Karpas-422 (cell line): ENCODE data around the gene KRTAP9-2. TPM values are rescaled to one million over a fixed set of nuclear protein-coding genes. Genes with fewer than 3 reads are reported as not detected.
"Not testable (repeated sequence)": the region's sequence is repeated elsewhere in the genome, so short reads cannot be mapped to it uniquely, and the experiment has no call there.

Source experiments
- DNase-seq: peaks from one replicate; pipeline ENCODE4 v3.0.0-alpha.2; 2015
- H2AFZ ChIP-seq: fragments of 200-600 bp; sonication (generic); 2 replicates; pipeline ENCODE4 v1.6.1; 2014; ENCODE audit warnings: antibody characterized with exemption, low read length, mixed read lengths
- H3K27ac ChIP-seq: fragments of 200-600 bp; sonication (generic); 2 replicates; pipeline ENCODE4 v1.5.1; 2014; ENCODE audit warnings: mild to moderate bottlenecking, low read length, moderate library complexity
- H3K27me3 ChIP-seq: fragments of 200-600 bp; sonication (generic); 2 replicates; pipeline ENCODE4 v1.6.1; 2014; ENCODE audit warnings: low read length, mixed read lengths
- H3K36me3 ChIP-seq: fragments of 200-600 bp; sonication (generic); 2 replicates; pipeline ENCODE4 v1.6.1; 2014; ENCODE audit warnings: low read length, mixed read lengths; ENCODE audit not compliant: insufficient read depth
- H3K4me1 ChIP-seq: fragments of 200-600 bp; sonication (generic); 2 replicates; pipeline ENCODE4 v1.6.1; 2014; ENCODE audit warnings: mild to moderate bottlenecking, low read length, mixed read lengths
- H3K4me2 ChIP-seq: fragments of 200-600 bp; sonication (generic); 2 replicates; pipeline ENCODE4 v1.6.1; 2014; ENCODE audit warnings: low read length, low read depth, mild to moderate bottlenecking; ENCODE audit not compliant: poor library complexity, severe bottlenecking
- H3K4me3 ChIP-seq: fragments of 200-600 bp; sonication (generic); 2 replicates; pipeline ENCODE4 v1.5.1; 2014; ENCODE audit warnings: mild to moderate bottlenecking, antibody characterized with exemption, low read length, mixed read lengths
- H3K79me2 ChIP-seq: fragments of 200-600 bp; sonication (generic); 2 replicates; pipeline ENCODE4 v1.6.1; 2014; ENCODE audit warnings: mild to moderate bottlenecking, low read length, mixed read lengths
- H3K9ac ChIP-seq: fragments of 200-600 bp; sonication (generic); 2 replicates; pipeline ENCODE4 v1.6.0; 2014; ENCODE audit warnings: low read length
- H3K9me2 ChIP-seq: fragments of 200-600 bp; sonication (generic), shearing (Covaris generic); replicated peaks from 2 replicates; pipeline ENCODE4 v1.6.0; 2014; ENCODE audit warnings: mild to moderate bottlenecking, low read length, moderate library complexity; ENCODE audit not compliant: insufficient read depth
- H3K9me3 ChIP-seq: fragments of 300-700, 200-600 bp; sonication (generic); 2 replicates; pipeline ENCODE4 v1.6.1; 2014; ENCODE audit warnings: low read length, mixed read lengths
- H4K20me1 ChIP-seq: fragments of 200-600 bp; sonication (generic); 2 replicates; pipeline ENCODE4 v1.6.1; 2014; ENCODE audit warnings: mild to moderate bottlenecking, antibody characterized with exemption, low read length, low read depth; ENCODE audit not compliant: insufficient read depth
- small RNA-seq: library from RNA; depleted of rRNA; stranded (forward); fragments of <200 nt; gene quantifications from one replicate; pipeline ENCODE3, GENCODE V24; 2014
- total RNA-seq: library from RNA; depleted of rRNA; stranded (reverse); fragments of >200 nt; shearing (Covaris generic); gene quantifications from 2 replicates; pipeline ENCODE4 v1.2.3, GENCODE V29; 2014; ENCODE audit warnings: low replicate concordance; rRNA removed

KRTAP9-2 gene
- total RNA-seq, 1 experiment from 2014 or later, result not detected

GRCh38 chr17:41267711-41268110 is 41.3 kb downstream of the KRTAP9-2 start:
- no peak for DNase-seq
- Histone ChIP-seq H4K20me1 (no peaks in the 10 kb centered on the region), H3K9me2 (no peaks in the 10 kb centered on the region)

GRCh38 chr17:41271323-41271722 is 44.9 kb downstream of the KRTAP9-2 start:
- not testable (repeated sequence) for H3K27me3 ChIP-seq, H2AFZ ChIP-seq, H3K4me1 ChIP-seq, H3K36me3 ChIP-seq, H3K79me2 ChIP-seq, H3K4me2 ChIP-seq, H3K9ac ChIP-seq, DNase-seq, H3K9me3 ChIP-seq, H3K9me2 ChIP-seq, H3K27ac ChIP-seq, H3K4me3 ChIP-seq, H4K20me1 ChIP-seq

More at GRCh38 chr17:41267711-41268110, 41.3 kb downstream of the KRTAP9-2 start:
- Histone ChIP-seq H3K4me2 (no peak overlapping the region), H3K9ac (no peak overlapping the region), H3K36me3 (no peaks in the 10 kb centered on the region), H3K79me2 (no peaks in the 10 kb centered on the region), H3K27me3 (0 out of 2 replicates have a peak, but pooled peaks cover 2% of the 10 kb centered on the region), H3K9me3 (no peaks in the 10 kb centered on the region), H3K27ac (no peak overlapping the region), H2AFZ (no peak overlapping the region), H3K4me1 (no peaks in the 10 kb centered on the region), H3K4me3 (no peak overlapping the region)

GRCh38 chr17:41271858-41272257 is 45.4 kb downstream of the KRTAP9-2 start:
- Histone ChIP-seq H3K9me2 (no peaks in the 10 kb centered on the region), H3K27ac (no peak overlapping the region), H3K36me3 (no peaks in the 10 kb centered on the region), H3K79me2 (no peaks in the 10 kb centered on the region), H4K20me1 (no peaks in the 10 kb centered on the region), H3K9me3 (no peaks in the 10 kb centered on the region), H3K9ac (no peak overlapping the region), H3K4me2 (no peak overlapping the region), H3K27me3 (no peaks in the 10 kb centered on the region), H3K4me1 (no peaks in the 10 kb centered on the region), H2AFZ (no peak overlapping the region), H3K4me3 (no peak overlapping the region)
- no peak for DNase-seq

GRCh38 chr17:41275648-41276190 is 49.3 kb downstream of the KRTAP9-2 start, which contains the start of gene KRTAP9-7:
Gene KRTAP9-7 (plus strand): TSS chr17:41275698. CDS start chr17:41275698, 0 bp downstream.
- H3K4me3 ChIP-seq, H4K20me1 ChIP-seq, H3K9me2 ChIP-seq, H2AFZ ChIP-seq, H3K9ac ChIP-seq, H3K4me1 ChIP-seq, H3K4me2 ChIP-seq, H3K27me3 ChIP-seq, H3K27ac ChIP-seq, H3K79me2 ChIP-seq, H3K36me3 ChIP-seq, H3K9me3 ChIP-seq, DNase-seq: not testable (repeated sequence)

Small RNA genes within 50 kb of the gene (small RNA-seq; reads per million reads assigned to genes)
- not detected for gene KRTAP4-17P

Other genes with a start within 250 kb of the KRTAP9-2 start
- not detected in 2 replicates for gene KRT40, start 242.3 kb upstream of the KRTAP9-2 start, total RNA-seq
- gene KRTAP3-3, start 232.5 kb upstream of the KRTAP9-2 start, total RNA-seq, result not detected in 2 replicates
- not detected in 2 replicates for gene KRTAP3-2, start 226.7 kb upstream of the KRTAP9-2 start, total RNA-seq
- gene KRTAP3-1, start 217.5 kb upstream of the KRTAP9-2 start, total RNA-seq, result not detected in 2 replicates
- not detected in 2 replicates for gene KRTAP1-5, start 199.4 kb upstream of the KRTAP9-2 start, total RNA-seq
- gene KRTAP1-4, start 196.5 kb upstream of the KRTAP9-2 start, total RNA-seq, result not detected in 2 replicates
- gene KRTAP1-3, start 191.8 kb upstream of the KRTAP9-2 start, total RNA-seq, result not detected in 2 replicates
- gene KRTAP1-1, start 185.2 kb upstream of the KRTAP9-2 start, total RNA-seq, result not detected in 2 replicates
- not detected in 2 replicates for gene KRTAP2-1, start 179.3 kb upstream of the KRTAP9-2 start, total RNA-seq
- gene KRTAP2-2, start 171.4 kb upstream of the KRTAP9-2 start, total RNA-seq, result not detected in 2 replicates
- not detected in 2 replicates for gene KRTAP2-3, start 166.5 kb upstream of the KRTAP9-2 start, total RNA-seq
- not detected in 2 replicates for gene KRTAP2-4, start 160.8 kb upstream of the KRTAP9-2 start, total RNA-seq
- gene KRTAP4-7, start 142.5 kb upstream of the KRTAP9-2 start, total RNA-seq, result not detected in 2 replicates
- not detected in 2 replicates for gene KRTAP4-8, start 128.5 kb upstream of the KRTAP9-2 start, total RNA-seq
- not detected in 2 replicates for gene KRTAP4-16, start 124.4 kb upstream of the KRTAP9-2 start, total RNA-seq
- gene KRTAP4-9, start 121.3 kb upstream of the KRTAP9-2 start, total RNA-seq, result not detected in 2 replicates
- not detected in 2 replicates for gene KRTAP4-11, start 108.3 kb upstream of the KRTAP9-2 start, total RNA-seq
- gene KRTAP4-12, start 102.5 kb upstream of the KRTAP9-2 start, total RNA-seq, result not detected in 2 replicates
- gene KRTAP4-6, start 86.1 kb upstream of the KRTAP9-2 start, total RNA-seq, result not detected in 2 replicates
- not detected in 2 replicates for gene KRTAP4-5, start 76.8 kb upstream of the KRTAP9-2 start, total RNA-seq
- gene KRTAP4-4, start 65.9 kb upstream of the KRTAP9-2 start, total RNA-seq, result not detected in 2 replicates
- gene KRTAP4-3, start 58.4 kb upstream of the KRTAP9-2 start, total RNA-seq, result not detected in 2 replicates
- gene KRTAP4-2, start 48.4 kb upstream of the KRTAP9-2 start, total RNA-seq, result not detected in 2 replicates
- gene KRTAP4-1, start 41.7 kb upstream of the KRTAP9-2 start, total RNA-seq, result not detected in 2 replicates
- gene KRTAP9-1, start 36.8 kb upstream of the KRTAP9-2 start, total RNA-seq, result not detected in 2 replicates
- gene KRTAP9-3, start 5.8 kb downstream of the KRTAP9-2 start, total RNA-seq, result not detected in 2 replicates
- gene KRTAP9-8, start 11.4 kb downstream of the KRTAP9-2 start, total RNA-seq, result not detected in 2 replicates
- gene KRTAP9-4, start 23.0 kb downstream of the KRTAP9-2 start, total RNA-seq, result not detected in 2 replicates
- gene KRTAP9-9, start 28.7 kb downstream of the KRTAP9-2 start, total RNA-seq, result not detected in 2 replicates
- gene KRTAP9-6, start 38.7 kb downstream of the KRTAP9-2 start, total RNA-seq, result not detected in 2 replicates
- gene KRTAP9-7, start 49.0 kb downstream of the KRTAP9-2 start, total RNA-seq, result not detected in 2 replicates
- gene KRTAP29-1, start 76.2 kb downstream of the KRTAP9-2 start, total RNA-seq, result not detected in 2 replicates
- not detected in 2 replicates for gene KRTAP16-1, start 82.7 kb downstream of the KRTAP9-2 start, total RNA-seq
- 1.6 TPM in 1 of 2 replicates, not detected in the other for gene KRTAP17-1, start 89.1 kb downstream of the KRTAP9-2 start, total RNA-seq
- gene KRT33A, start 124.2 kb downstream of the KRTAP9-2 start, total RNA-seq, result not detected in 2 replicates
- gene KRT33B, start 143.2 kb downstream of the KRTAP9-2 start, total RNA-seq, result not detected in 2 replicates
- gene KRT34, start 155.7 kb downstream of the KRTAP9-2 start, total RNA-seq, result not detected in 2 replicates
- gene KRT31, start 171.0 kb downstream of the KRTAP9-2 start, total RNA-seq, result not detected in 2 replicates
- not detected in 2 replicates for gene KRT37, start 197.9 kb downstream of the KRTAP9-2 start, total RNA-seq
- gene KRT38, start 214.3 kb downstream of the KRTAP9-2 start, total RNA-seq, result not detected in 2 replicates
- not detected in 2 replicates for gene KRT32, start 240.7 kb downstream of the KRTAP9-2 start, total RNA-seq